GM19193 (cell line): ENCODE measurements around the gene CRY1.

Source experiments
- POLR2A ChIP-seq: IDR thresholded peaks from 4 replicates; pipeline ENCODE4 v1.6.1; 2011; ENCODE audit not compliant: insufficient read depth, insufficient read length; ENCODE audit errors: extremely low read depth

The CRY1 gene

DNA sequence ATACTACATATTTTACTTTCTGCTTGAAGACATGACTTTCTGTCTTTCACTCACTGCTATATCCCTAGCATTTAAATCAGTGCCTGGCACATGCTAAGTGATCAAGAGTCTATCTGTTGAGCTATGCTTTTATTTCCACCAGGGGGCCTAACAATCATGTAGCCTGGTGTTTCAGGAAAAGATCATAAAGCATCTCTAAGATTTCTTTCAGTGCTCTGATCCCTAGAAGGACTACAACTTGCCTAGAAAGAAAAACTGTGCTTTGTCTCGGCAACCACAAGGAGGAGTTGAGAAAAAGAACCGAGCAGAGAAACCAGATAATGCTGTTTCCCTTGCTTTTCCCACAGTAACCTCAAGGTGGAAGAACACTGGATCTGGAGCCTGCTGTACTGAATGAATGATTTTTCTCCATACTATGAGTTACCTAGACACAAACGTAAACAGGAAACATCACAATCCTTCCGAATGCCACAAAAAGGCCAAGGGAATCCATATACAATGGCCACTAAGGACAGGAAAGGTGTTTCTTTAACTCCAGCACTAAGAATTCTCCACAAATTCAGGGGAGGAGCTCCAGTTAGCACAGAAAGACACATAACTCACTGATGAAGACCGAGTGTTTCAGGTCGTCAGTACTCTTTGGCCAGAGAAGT is 1.2 kb downstream of the CRY1 start:
- TF ChIP-seq POLR2A: no peak

DNA sequence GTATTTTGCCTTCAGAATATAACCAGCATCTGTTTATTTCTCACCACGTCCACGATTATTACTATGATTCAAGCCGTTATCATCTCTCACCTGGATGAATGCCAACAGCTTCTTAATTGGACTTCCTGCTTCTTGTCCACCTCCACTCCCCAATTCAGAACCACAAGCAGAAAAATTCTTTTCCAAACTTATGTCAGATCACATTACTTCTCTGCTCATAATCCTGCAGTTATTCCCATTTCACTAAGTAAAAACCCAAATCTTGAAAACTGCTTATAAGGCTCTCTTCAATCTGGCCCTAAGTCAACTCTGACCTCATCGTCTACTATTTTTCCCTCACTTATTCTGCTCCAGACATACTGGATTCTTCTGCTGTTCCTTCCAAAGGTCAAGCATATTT is 2.0 kb downstream of the CRY1 start:
- TF ChIP-seq POLR2A: no peak

DNA sequence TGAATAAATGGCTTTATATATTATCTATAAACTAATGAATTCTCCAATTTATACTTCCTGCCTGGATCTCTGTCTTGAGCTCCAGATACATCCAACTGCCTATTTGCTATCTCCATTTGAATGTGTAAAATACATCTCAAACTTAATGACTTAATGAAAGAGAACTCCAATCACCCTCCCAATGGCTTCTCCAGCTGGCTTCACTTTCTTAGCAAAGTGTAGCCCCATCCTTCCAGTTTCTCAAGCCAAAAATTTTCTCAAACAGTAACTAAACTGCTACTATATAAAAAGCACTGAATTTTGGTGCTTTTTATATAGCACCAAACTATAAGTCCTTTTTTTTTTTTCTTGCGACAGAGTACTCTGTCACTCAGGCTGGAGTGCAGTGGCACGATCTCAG is 2.6 kb downstream of the CRY1 start:
- no peak for TF ChIP-seq POLR2A

DNA sequence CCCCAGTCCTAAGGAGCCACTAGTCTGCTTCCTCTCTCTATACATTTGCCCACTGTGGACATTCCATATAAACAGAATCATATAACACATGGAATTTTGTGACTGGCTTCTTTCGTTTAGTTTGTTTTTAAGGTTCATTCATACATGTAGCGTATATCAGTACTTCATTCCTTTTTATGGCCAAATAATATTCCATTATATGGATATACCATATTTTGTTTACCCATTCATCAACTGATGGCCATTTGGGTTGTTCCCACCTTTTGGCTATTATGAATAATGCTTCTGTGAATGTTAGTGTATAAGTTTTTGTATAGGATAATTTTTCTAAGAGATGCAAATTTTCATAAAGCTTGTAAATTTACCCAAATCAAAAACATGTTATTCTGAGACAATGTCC is 4.4 kb downstream of the CRY1 start:
- TF ChIP-seq POLR2A: no peak

DNA sequence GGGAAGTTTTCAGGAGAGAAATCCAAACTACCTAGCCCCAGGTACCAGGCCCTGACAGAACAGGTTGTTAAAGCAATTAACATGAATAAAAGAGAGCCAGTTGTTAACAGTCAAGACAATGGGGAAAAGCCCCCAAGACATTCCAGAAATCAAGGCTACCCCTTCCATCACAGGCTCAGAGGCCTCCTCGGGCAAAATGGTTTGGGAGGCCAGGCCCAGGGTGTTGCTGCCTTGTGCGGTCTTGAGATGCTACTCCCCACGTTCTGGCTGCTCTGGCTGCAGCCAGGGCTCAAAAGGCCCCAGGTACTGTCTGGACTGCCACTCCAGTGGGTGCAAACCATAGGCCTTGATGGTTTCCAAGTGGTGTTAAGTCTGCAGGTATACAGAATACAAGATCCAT is 7.0 kb downstream of the CRY1 start:
- no peak for TF ChIP-seq POLR2A

DNA sequence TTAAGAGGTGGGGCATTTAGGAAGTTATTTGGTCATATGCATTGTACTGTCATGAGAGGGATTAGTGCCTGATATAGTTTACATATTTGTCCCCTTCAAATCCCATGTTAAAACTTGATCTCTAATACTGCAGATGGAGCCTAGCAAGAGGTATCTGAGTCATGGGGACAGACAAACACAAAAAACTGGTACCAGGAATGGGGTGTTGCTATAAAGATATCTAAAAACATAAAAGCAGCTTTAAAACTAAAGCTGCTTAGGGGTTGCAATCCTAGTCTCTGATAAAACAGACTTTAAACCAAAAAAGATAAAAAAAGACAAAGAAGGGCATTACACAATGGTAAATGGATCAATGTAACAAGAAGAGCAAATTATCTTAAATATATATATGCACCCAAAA is 11.6 kb downstream of the CRY1 start:
- TF ChIP-seq POLR2A: no peak

DNA sequence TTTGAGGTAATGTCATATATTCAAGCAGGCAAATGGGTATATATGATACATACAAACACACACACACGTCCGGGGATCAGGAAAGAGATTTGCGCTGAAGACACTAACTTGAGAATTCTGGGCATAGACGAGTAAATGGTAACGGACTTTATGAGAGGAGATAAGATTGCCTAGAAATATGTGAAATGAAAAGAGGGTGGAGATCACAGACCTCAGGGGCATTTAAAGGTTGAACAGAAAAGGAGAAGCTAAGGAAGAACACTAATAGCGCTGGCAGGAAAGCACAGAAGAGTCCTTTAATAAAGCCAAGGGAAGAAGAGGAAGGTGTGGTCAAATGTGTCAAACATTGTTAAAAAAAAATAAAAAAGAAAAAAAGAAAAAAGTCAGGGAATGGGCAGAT is 13.1 kb downstream of the CRY1 start:
- no peak for TF ChIP-seq POLR2A

DNA sequence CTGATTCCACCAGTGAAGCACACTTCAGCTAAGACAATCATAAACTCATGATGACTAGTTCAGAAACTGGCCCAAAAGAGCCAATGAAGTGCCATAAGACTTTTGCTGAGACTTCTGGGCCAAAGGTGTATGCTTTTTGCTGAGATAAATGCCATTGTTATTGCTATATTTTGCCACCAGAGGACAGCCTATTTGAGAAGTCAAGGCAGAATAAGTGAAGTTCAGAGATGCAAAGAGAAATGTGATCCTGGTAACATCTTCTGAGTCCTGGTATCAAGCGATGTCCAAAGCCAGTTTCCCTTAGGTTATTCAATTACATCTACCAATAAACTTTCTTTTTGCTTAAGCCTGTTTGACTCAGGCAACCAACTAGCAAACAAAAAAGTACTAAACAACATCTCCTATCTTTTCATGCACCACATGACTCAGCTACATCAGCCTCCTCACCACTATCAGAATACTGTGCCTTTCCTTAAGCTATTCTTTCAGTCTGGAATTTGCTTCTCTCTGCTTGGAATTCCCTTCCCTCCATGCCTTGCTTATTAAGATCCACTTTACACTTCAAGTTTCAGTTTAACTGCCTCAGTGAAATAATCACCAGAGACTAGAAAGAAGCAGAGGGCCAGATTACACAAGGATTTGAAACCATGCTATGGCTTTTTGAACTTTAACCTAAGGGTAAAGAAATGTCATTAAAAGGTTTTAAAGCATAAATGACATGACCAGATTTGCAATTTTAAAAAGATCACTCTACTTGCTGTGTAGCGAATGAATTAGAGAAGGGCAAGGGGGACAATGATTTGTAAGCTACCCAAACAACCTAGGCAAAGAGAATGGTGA is 14.0 kb downstream of the CRY1 start:
- TF ChIP-seq POLR2A: no peak

DNA sequence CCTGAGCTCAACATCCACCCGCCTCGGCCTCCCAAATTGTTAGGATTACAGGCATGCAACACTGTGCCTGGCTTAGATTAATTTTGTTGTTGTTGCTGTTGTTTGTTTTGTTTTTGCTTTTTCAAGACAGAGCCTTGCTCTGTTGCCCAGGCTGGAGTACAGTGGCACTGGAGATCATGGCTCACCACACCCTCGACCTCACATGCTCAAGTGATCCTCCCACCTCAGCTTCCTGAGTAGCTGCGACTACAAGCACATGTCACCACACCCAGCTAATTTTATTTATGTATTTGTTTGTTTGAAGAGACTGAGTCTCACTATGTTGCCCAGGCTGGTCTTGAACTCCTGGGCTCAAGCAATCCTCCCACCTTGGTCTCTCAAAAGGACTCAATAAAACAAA is 26.7 kb downstream of the CRY1 start:
- TF ChIP-seq POLR2A: no peak

DNA sequence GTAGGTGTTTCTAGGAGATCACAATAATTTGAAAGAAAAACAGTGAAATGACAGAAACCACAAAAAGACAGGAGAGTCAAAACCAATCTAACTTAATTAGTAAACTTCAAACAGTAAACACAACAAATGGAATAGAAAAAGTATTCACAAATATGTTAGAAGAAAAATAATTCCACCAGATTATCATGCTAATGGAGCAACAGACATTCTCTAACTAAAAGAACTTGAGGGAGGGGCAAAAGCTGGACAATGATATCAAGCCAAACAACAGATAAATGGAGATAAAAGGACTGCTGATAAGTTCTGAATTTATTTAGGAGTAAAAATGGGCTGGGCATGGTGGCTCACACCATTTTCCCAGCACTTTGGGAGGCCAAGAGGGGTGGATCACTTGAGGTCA is 28.7 kb downstream of the CRY1 start:
- TF ChIP-seq POLR2A: no peak

DNA sequence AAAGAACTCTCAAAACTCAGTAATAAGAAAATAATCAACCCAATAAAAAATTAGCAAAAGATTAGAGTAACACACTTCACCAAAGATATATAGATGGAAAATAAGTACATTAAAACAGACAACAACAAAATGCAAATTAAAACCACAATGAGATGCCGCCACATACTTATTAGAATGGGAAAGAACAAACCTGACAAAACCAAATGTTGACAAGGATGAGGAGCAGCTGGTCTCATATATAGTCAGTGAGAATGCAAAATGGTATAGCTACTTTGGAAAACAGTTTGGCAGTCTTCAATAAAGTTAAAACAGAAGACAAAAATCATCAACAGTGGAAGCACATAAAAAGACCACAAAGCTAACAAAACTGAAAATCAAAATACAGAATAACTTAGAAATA is 29.1 kb downstream of the CRY1 start:
- TF ChIP-seq POLR2A: no peak

DNA sequence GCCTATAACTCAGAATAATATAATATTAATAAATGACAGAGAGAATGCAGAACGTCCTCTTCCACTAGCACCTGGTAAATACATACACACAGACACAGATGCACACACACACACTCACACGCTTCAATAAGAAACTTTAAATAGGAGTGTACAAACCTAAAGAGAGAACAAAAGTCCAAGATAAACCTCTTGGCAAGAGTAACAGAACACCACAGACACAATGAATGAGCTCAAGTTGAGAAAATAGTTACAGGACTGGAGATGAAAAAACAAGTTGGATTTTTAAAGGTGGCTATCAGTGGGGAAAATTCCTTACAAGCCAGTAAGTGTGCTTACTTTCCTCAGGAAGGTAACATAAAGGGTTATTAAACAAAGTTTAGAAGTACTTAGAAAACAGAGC is 35.2 kb downstream of the CRY1 start:
- no peak for TF ChIP-seq POLR2A

DNA sequence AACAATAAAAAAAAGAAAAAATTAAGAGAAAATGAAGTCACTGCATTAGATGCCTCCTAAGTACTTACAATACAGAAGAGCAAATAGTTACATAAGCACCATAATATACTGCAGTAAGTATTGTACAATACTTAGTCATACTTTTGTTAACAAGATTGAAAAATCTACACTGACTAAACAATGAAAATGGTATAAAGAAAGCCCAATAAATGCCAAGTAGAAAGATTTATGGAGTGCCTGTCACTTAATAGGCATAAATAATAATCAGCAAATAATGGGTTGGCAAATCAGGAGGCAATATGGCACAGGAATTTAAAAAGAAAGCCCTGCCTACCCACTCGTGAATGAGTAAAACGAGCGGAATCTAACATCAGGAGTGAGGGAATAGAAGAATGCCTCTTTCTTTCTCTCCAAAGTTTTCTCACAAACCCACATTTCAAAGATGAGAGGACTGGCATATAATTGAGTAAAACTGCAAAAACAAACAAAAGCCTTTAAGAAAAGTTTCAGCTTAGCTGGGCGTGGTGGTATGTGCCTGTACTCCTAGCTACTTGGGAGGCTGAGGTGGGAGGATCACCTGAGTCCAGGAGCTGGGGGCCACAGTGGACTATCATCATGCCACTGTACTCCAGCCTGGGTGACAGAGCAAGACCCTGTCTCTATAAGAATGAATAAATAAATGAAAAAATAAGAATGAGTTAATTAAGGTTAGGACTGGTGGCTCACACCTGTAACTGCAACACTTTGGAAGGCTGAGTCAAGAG is 36.1 kb downstream of the CRY1 start:
- no peak for TF ChIP-seq POLR2A

DNA sequence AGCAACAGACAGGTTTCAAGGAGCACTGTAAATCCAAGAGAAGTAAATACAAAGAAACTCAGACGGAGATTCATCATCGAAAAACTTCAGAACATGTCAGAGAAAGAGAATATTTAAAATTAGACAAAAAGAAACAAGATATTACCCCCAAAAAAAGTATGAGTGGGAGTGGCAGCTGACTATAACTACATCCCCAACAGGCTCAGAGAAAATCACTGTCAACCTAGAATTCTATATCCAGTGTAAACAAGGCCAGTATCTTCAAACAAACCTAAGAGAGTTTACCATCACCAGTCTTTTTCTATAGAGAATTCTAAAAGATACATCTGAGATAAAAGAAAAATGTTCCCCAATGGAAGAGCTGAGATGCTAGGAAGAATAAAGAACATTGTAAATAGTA is 39.6 kb downstream of the CRY1 start:
- no peak for TF ChIP-seq POLR2A

DNA sequence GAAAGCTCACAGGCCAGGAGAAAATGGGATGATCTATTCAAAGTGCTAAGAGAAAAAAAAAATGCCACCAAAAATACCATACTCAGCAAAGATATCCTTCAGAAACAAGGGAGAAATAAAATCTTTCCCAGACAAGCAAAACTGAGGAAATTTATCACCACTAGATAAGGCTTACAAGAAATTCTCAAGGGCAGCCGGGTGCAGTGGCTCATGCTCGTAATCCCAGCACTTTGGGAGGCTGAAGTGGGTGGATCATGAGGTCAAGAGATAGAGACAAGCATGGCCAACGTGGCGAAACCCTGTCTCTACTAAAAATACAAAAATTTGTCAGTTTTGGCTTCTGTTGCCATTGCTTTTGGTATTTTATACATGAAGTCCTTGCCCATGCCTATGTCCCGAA is 48.2 kb downstream of the CRY1 start:
- TF ChIP-seq POLR2A: no peak

DNA sequence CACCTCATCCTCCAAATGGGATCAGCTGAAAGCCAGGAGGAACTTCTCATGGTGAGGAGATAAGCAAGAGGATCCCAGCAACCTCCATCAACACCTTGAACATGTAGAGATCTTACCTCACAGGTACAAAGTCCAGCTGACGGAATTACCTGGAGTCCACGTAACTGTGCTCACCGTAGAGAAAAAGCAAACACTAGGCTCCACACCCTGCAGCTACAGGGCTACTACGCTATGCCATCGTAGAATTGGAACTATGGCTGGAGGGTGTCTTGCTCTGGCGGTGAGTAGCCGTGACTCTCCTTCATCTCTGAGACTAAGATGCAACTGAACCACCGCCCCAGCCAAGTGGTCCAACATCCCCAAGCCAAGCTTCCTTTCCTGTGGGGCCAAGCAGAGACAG is 50.5 kb downstream of the CRY1 start:
- no peak for TF ChIP-seq POLR2A

DNA sequence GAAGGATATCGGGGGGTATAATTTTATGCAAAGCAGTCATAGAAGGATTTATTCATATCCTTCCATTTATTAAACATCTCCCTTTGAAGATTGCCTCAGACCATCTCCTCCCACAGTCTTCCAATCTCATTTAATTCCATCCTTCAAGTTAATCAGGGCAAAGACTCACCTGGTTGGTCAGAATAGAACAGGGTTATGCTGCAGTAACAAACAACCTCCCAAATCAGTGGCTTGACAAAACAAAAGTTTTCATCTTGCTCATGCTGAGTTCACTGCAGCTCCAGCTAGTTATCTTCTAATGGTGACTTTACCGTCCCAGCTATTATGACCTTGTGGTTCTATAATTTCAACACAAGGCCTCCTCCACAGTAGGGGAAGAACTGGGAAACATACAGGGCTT is 57.6 kb downstream of the CRY1 start:
- no peak for TF ChIP-seq POLR2A
